Activated CD4-positive, alpha-beta T cell treated with anti-CD3 and anti-CD28 coated beads, Interleukin-2, amount 50 U/mL, for 4 hours (primary cell): Measurements from ENCODE around the gene LRRC3.
A peak's percentile ranks its signal among the peaks of the same experiment; 100 is the strongest.

Experiments
- DNase-seq, 2 experiments: peaks; one replicate each; pipeline ENCODE4 v3.0.0-alpha.2; 2020

The LRRC3 gene

DNA sequence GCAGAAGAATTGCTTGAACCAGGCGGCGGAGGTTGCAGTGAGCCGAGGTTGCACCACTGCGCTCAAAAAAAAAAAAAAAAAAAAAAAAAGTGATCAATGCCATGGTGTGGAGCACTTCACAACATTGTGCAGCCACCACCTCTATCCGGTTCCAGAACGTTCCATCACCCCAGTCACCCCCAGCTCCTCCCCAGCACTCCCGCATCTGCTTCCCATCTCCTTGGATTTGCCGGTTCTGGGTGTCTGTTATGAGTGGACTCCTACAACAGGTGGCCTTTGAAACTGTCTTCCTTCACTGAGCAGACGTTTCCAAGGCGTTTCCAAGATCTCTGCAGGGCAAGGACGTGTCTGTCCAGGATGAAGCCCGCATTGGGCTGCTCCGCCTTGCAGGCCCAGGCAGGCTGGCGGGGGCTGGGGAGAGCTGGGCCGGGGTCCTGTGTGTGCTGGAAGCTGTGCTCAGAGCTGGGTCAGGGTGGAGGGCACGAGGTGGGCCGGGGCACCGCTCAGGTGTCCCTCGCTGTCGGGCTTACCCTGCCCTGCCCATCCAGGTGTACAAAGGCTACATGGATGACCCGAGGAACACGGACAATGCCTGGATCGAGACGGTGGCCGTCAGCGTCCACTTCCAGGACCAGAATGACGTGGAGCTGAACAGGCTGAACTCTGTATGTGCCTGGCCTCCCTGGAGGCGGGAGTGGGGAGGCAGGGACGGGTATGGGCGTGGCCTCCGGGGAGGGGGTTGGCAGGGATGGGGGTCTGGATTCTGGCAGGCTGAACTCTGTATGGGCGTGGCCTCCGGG lies 14.9 kb upstream of the LRRC3 start:
- no peak for DNase-seq

DNA sequence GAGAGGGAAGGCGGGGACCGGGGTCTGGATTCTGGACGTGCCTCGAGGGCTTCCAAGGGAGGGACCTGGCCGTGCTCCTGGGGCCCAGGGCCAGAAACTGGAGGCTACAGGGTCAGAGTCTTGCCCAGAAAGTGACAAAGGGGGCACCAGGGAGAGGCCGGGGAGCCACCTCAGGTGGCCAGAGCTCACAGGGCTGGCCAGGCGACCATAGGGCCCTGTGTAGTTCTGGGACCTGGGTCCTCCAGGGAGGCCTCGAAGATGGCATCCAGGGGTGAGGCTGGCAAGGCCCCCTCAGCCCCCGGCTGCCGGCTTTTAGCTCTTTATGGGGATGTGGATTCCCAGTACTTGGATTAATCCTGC lies 14.3 kb upstream of the LRRC3 start:
- no peak for DNase-seq

GRCh38 chr21:44441581-44442265 lies 13.6 kb upstream of the LRRC3 start:
- DNase-seq = no peak

- no peak for DNase-seq
Measured at GRCh38 chr21:44442266-44443125, 12.8 kb upstream of the LRRC3 start.

DNA sequence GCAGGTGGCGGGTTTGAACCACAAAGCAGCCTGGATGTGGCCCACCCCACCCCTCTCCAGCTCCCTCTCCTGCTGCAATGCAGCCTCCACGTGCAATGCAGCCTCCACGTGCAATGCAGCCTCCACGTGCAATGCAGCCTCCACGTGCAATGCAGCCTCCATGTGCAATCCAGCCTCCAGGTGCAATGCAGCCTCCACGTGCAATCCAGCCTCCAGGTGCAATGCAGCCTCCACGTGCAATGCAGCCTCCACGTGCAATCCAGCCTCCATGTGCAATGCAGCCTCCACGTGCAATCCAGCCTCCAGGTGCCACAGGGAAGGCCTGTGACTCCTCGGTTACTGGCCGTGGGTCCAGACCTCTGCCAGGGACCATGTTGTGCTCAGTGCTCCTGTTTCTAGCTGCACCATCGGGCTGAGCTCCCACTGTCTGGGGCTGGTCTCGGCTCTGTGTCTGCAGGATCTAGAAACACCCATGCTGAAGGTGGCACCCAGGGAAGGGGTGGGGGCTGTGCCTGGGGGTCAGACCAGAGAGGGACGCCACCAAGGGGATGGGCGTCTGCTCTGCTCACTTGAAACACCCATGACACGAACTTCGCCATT lies 11.9 kb upstream of the LRRC3 start:
- no peak for DNase-seq

GRCh38 chr21:44443891-44444285 lies 11.4 kb upstream of the LRRC3 start:
- no peak for DNase-seq

DNA sequence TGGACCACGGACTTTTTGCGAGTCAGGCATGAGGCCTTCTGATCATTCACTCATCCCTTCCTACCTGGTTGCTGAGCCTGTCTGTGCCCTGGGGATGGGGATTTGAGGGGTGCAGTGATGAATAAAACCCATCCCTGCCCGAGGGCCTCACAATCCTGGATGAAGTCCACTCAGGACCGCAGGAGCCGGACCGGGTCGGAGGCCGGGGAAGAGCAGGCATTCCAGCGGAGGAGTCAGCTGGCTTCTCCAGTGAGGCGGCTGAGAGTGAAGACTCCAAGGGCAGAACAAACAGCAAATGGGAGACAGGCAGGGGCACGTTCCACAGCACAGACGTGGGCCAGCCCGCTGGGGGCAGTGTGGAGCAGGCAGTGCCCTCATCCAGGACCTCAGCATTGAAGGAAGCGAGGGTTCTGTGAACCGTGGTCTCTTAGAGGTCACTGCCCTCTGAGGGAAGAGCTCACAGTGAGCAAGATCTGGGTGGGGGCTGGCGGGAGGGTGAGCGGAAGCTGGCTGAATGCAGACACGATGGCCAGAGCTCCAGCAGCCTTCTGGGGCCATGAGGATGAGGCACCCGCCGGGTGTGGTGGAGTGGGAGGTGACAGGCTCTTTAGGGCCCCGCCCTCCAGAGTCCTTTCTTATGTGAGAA lies 10.9 kb upstream of the LRRC3 start:
- no peak for DNase-seq

DNA sequence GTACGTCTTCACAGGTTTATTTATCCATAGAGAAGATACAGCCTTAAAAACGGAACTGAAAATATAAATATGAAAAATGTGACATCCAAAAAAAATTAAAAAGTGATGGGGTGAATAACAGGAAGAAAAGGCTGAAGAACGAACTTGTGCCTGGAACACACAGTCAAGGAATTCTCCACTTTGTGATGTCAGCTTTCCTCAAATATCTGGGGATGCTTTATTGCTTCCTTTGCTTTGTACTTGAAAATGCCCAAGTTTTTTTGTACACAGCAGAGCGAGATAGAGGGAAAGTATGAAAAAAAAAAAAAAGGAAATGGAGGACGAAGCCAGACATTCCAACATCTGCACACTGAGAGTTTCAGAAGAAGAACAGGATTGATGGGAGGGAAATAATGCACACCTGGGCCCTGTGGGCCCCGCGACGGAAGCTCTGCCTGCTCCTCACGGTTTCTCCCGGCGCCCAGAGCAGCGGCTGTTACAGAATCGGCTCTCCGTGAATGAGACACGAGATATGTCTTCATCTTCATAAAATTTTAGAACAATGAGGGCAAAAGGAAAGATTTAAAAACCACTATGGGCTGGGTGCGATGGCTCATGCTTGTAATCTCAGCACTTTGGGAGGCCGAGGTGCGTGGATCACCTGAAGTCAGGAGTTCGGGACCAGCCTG lies 10.0 kb upstream of the LRRC3 start:
- DNase-seq = no peak

DNA sequence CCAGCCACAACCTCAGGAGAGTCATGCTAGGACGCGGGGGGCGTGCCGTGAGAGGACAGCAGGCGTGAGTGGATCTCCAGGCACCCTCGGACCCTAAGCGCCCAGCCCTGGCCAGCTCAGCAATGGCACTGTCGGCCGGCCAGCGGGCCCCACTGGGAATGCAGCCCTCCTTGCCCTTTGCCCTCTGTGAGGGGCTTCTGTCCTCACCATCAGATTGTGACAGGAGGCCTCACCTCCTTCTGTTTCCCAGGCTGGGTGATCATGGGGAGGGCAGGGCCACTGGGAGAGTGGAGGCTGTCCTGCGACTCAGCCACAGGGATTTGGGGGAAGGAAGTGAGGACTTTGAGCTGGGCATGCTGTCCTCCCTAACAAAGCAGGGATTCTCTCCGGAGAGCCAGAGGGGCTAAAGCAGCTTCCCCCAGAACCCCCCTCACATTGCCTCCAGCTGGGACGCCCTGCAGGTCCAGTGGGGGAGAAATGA lies 6.6 kb upstream of the LRRC3 start:
- DNase-seq = no peak

GRCh38 chr21:44449473-44450363 lies 5.6 kb upstream of the LRRC3 start:
- no peak for DNase-seq

- DNase-seq = no peak
Measured at GRCh38 chr21:44450402-44450801, 4.9 kb upstream of the LRRC3 start.

DNA sequence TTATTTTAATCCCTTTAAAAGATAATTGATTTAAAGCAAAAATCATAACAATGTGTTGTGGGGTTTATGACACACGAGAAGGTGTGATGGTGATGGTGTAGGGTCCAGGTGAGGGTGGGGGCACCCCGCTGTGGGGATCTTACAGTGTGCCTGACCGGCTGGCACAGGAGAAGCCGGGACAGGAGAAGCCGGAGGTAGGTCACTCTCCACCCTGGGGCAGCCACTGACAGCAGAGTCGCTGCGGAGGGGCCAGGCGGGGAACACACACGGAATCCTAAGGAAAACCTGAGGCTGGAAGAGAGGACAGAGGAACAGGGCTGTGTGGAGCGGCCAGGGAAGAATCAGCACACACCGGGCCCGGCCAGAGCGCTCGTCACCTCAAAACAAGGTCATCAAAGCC lies 4.3 kb upstream of the LRRC3 start:
- no peak for DNase-seq

DNA sequence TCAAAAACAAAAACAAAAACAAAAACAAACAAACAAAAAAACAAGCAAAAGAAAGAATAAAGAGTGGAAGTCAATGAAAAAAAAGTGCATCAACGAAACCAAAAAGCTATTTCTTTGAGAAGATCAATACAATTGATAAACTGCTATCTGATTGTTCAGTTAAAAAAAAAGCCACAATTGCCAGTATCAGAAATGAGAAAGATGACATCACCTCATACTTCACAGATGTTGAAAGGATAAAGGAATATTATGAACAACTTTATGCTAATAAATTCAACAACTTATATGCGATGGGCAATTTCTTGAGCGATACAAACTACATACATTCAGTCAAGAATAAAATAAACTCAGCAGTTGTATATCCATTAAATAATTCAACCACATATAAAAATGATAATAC lies 2.2 kb upstream of the LRRC3 start:
- DNase-seq = no peak

GRCh38 chr21:44454058-44454457 lies 1.3 kb upstream of the LRRC3 start:
- no peak for DNase-seq

- DNase-seq = peak in 1 of 2 experiments; percentile 11
Measured at GRCh38 chr21:44455524-44456213, 359 bp downstream of the LRRC3 start.

GRCh38 chr21:44456214-44456914 lies 1.1 kb downstream of the LRRC3 start:
- no peak for DNase-seq

DNA sequence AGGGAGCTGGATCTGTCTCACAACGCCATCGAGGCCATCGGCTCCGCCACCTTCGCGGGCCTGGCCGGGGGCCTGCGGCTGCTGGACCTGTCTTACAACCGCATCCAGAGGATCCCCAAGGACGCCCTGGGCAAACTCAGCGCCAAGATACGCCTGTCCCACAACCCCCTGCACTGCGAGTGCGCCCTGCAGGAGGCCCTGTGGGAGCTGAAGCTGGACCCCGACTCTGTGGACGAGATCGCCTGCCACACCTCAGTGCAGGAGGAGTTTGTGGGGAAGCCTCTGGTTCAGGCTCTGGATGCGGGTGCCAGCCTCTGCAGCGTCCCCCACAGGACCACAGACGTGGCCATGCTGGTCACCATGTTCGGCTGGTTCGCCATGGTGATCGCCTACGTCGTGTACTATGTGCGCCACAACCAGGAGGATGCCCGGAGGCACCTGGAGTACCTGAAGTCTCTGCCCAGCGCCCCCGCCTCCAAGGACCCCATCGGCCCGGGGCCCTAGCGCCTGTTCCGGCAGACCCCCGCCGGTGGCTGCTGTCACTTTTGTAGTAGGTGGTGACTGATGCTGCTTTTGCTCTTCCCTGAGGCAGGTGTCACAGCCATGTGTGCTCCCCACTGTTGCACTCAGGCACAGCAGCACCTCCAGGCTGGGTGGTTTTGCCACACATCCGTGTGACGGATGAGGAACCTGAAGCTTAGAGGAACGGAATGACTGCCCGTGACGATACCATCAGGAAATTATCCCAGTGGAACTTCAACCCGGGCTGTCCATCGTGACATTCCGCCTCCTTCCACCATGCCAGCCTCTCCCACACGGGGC lies 1.8 kb downstream of the LRRC3 start:
- DNase-seq = no peak

DNA sequence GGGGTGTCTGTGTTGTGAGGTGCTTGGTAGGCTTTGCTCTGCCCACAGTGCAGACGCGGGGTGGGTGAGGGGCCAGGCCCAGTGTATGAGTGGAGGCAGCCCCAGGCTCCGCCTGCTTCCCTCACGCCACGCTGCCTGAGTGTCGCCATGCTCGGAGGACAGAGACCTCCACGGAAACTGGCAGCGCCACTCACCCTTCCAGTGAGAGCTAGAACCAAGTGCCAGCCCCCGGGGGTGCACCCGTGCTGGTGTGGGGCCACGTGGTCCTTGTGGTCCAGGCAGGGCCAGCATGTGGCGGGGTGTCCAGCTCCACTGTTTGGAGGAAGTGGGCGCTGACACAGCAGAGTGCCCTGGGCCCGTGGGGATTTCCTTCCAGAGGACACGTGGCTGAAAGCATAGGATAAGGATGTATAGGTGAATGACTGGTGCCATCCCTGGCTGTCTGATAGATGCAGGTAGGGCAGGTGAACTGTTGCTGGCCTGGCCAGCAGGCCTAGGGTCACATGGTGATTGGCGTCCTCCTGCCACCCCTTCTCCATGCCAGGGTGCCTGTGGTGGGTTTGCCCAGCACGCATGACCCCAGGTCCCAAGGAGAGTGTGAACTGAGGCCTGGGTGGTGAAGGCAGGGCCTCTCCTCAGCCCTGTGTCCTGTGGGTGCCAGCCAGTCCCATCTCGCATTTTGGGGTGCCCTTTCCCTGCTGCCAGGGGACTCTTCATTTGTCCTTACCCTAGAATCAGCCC lies 3.8 kb downstream of the LRRC3 start:
- DNase-seq = no peak
